Measurements from ENCODE around the gene PDE2A.

- TF ChIP-seq CTCF (optimal IDR thresholded peaks at IDR 0.05 in 1 of 3, IDR thresholded peaks at IDR 0.05 in 1 of 3, conservative IDR thresholded peaks at IDR 0.05 in 1 of 3; ENCODE audit: extremely low read depth in 1 of 3, insufficient read depth in 2 of 3, low read length in 3 of 3) (no peak), EZH2 (IDR thresholded peaks at IDR 0.05; ENCODE audit: low read length) (no peak)
Measured at GRCh38 chr11:72658989-72659640, 15.1 kb downstream of the PDE2A start.
